SK-N-MC (cell line): ENCODE results near the gene OPA1.

ENCODE experiments used
- EZH2 ChIP-seq: fragments of 200-600 bp; sonication (generic); IDR thresholded peaks from one replicate; pipeline ENCODE4 v1.6.1; 2017; ENCODE audit warnings: antibody characterized with exemption
- FOXP2 ChIP-seq: optimal IDR thresholded peaks from 2 replicates; pipeline ENCODE3; 2011; ENCODE audit warnings: mild to moderate bottlenecking, moderate library complexity; ENCODE audit not compliant: insufficient read depth; ENCODE audit errors: extremely low read length, control extremely low read depth
- POLR2AphosphoS5 ChIP-seq: IDR thresholded peaks from 2 replicates; pipeline ENCODE4 v1.6.1; 2012; ENCODE audit warnings: mild to moderate bottlenecking, low read depth, low read length, borderline replicate concordance

DNA sequence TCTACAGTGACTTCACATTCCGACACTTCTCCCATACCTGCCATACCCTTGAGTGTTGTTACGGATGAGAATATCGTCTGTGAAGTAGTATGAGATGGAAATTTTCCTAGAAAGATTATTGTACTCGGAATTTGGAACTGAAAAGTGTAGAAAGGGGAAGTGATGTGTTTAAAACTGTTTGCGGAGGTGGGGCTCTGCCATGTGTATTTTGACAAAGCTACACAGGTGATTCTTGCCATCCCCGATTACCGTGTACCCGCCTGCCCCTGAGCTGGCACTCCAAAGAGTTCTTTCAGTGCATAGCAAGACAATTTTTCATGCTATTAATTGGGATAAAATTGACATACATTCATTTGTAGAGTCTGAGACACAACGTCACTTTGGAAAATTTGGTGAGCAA is 81.7 kb downstream of the OPA1 start:
- no peak for TF ChIP-seq POLR2AphosphoS5
- TF ChIP-seq EZH2, result no peak
- TF ChIP-seq FOXP2, result no peak
